Measurements from ENCODE around the gene BUB1B. TPM values are rescaled to one million over a fixed set of nuclear protein-coding genes. Genes with fewer than 3 reads are reported as not detected.
"Not testable (repeated sequence)": the region's sequence is repeated elsewhere in the genome, so short reads cannot be mapped to it uniquely, and the experiment has no call there.

BUB1B gene
- total RNA-seq, 2 experiments from 2014 or later, result 62.3 to 70.6 TPM

GRCh38 chr15:40130118-40130517 is 30.8 kb upstream of the BUB1B start:
- H3K9me3 Mint-ChIP-seq, result no peaks in the 10 kb centered on the region

GRCh38 chr15:40130799-40131502 is 29.9 kb upstream of the BUB1B start:
- H3K4me1 Mint-ChIP-seq, result no peaks in the 10 kb centered on the region
- no peaks in the 10 kb centered on the region for H3K9me3 Mint-ChIP-seq
- no peaks in the 10 kb centered on the region for H3K36me3 Mint-ChIP-seq
- H3K27ac Mint-ChIP-seq, result no peak overlapping the region
- no peak for DNase-seq
- no peak overlapping the region for H3K4me3 Mint-ChIP-seq
- peaks cover 4% of the 10 kb centered on the region for H3K27me3 Mint-ChIP-seq

More at GRCh38 chr15:40130118-40130517, 30.8 kb upstream of the BUB1B start:
- H3K27ac Mint-ChIP-seq, result no peak overlapping the region
- no peak for DNase-seq
- H3K36me3 Mint-ChIP-seq, result no peaks in the 10 kb centered on the region
- H3K4me3 Mint-ChIP-seq, result no peak overlapping the region
- H3K27me3 Mint-ChIP-seq, result peaks cover 4% of the 10 kb centered on the region
- H3K4me1 Mint-ChIP-seq, result no peaks in the 10 kb centered on the region

- no peaks in the 10 kb centered on the region for H3K36me3 Mint-ChIP-seq
- no peaks in the 10 kb centered on the region for H3K9me3 Mint-ChIP-seq
- H3K4me1 Mint-ChIP-seq, result no peaks in the 10 kb centered on the region
- no peak for DNase-seq
- H3K4me3 Mint-ChIP-seq, result no peak overlapping the region
- no peak overlapping the region for H3K27ac Mint-ChIP-seq
- peaks cover 4% of the 10 kb centered on the region for H3K27me3 Mint-ChIP-seq
Measured at GRCh38 chr15:40133544-40133943, 27.3 kb upstream of the BUB1B start.

- DNase-seq, result no peak
- Mint-ChIP-seq H3K9me3 (no peaks in the 10 kb centered on the region), H3K36me3 (no peaks in the 10 kb centered on the region), H3K27me3 (peaks cover 4% of the 10 kb centered on the region), H3K4me3 (no peak overlapping the region), H3K4me1 (no peaks in the 10 kb centered on the region), H3K27ac (no peak overlapping the region)
Measured at GRCh38 chr15:40134885-40135284, 26.0 kb upstream of the BUB1B start.

- not testable (repeated sequence) for H3K9me3 Mint-ChIP-seq, H3K36me3 Mint-ChIP-seq, H3K27ac Mint-ChIP-seq
Measured at GRCh38 chr15:40135846-40136450, 24.9 kb upstream of the BUB1B start.

GRCh38 chr15:40136470-40137302 is 24.2 kb upstream of the BUB1B start:
- Mint-ChIP-seq H3K4me3 (no peak overlapping the region), H3K27ac (no peak overlapping the region), H3K36me3 (no peaks in the 10 kb centered on the region), H3K9me3 (no peaks in the 10 kb centered on the region), H3K27me3 (no peaks in the 10 kb centered on the region), H3K4me1 (no peaks in the 10 kb centered on the region)
- DNase-seq, result no peak

More at GRCh38 chr15:40135846-40136450, 24.9 kb upstream of the BUB1B start:
- DNase-seq, H3K4me3 Mint-ChIP-seq, H3K4me1 Mint-ChIP-seq, H3K27me3 Mint-ChIP-seq: not testable (repeated sequence)

GRCh38 chr15:40137303-40138200 is 23.3 kb upstream of the BUB1B start:
- no peaks in the 10 kb centered on the region for H3K4me1 Mint-ChIP-seq
- DNase-seq, result no peak
- no peaks in the 10 kb centered on the region for H3K27me3 Mint-ChIP-seq
- H3K36me3 Mint-ChIP-seq, result no peaks in the 10 kb centered on the region
- no peaks in the 10 kb centered on the region for H3K9me3 Mint-ChIP-seq
- H3K27ac Mint-ChIP-seq, result no peak overlapping the region
- no peak overlapping the region for H3K4me3 Mint-ChIP-seq

- H3K4me3 Mint-ChIP-seq, H3K36me3 Mint-ChIP-seq, DNase-seq, H3K27ac Mint-ChIP-seq, H3K27me3 Mint-ChIP-seq, H3K9me3 Mint-ChIP-seq, H3K4me1 Mint-ChIP-seq: not testable (repeated sequence)
Measured at GRCh38 chr15:40138201-40138570, 22.7 kb upstream of the BUB1B start.

- H3K27ac Mint-ChIP-seq, result no peak overlapping the region
- no peaks in the 10 kb centered on the region for H3K9me3 Mint-ChIP-seq
- H3K4me3 Mint-ChIP-seq, result no peak overlapping the region
- H3K27me3 Mint-ChIP-seq, result peaks cover 3% of the 10 kb centered on the region
- DNase-seq, result no peak
- H3K4me1 Mint-ChIP-seq, result no peaks in the 10 kb centered on the region
- no peaks in the 10 kb centered on the region for H3K36me3 Mint-ChIP-seq
Measured at GRCh38 chr15:40142428-40142827, 18.4 kb upstream of the BUB1B start.

GRCh38 chr15:40146037-40146436 is 14.8 kb upstream of the BUB1B start:
- H3K27ac Mint-ChIP-seq, result no peak overlapping the region
- no peak for DNase-seq
- H3K4me3 Mint-ChIP-seq, result no peak overlapping the region
- H3K36me3 Mint-ChIP-seq, result no peaks in the 10 kb centered on the region
- no peaks in the 10 kb centered on the region for H3K9me3 Mint-ChIP-seq
- H3K27me3 Mint-ChIP-seq, result peaks cover 3% of the 10 kb centered on the region
- no peaks in the 10 kb centered on the region for H3K4me1 Mint-ChIP-seq

- H3K27ac Mint-ChIP-seq, result no peak overlapping the region
- no peaks in the 10 kb centered on the region for H3K27me3 Mint-ChIP-seq
- H3K4me1 Mint-ChIP-seq, result no peaks in the 10 kb centered on the region
- no peak for DNase-seq
- H3K9me3 Mint-ChIP-seq, result no peaks in the 10 kb centered on the region
- no peaks in the 10 kb centered on the region for H3K36me3 Mint-ChIP-seq
- H3K4me3 Mint-ChIP-seq, result no peak overlapping the region
Measured at GRCh38 chr15:40149339-40149738, 11.5 kb upstream of the BUB1B start.

GRCh38 chr15:40150163-40150925 is 10.5 kb upstream of the BUB1B start:
- no peak overlapping the region for H3K27ac Mint-ChIP-seq
- H3K9me3 Mint-ChIP-seq, result no peaks in the 10 kb centered on the region
- no peaks in the 10 kb centered on the region for H3K36me3 Mint-ChIP-seq
- DNase-seq, result no peak
- no peaks in the 10 kb centered on the region for H3K27me3 Mint-ChIP-seq
- H3K4me3 Mint-ChIP-seq, result no peak overlapping the region
- H3K4me1 Mint-ChIP-seq, result no peaks in the 10 kb centered on the region

- H3K36me3 Mint-ChIP-seq, result no peaks in the 10 kb centered on the region
- H3K27me3 Mint-ChIP-seq, result no peaks in the 10 kb centered on the region
- H3K27ac Mint-ChIP-seq, result no peak overlapping the region
- H3K9me3 Mint-ChIP-seq, result no peaks in the 10 kb centered on the region
- H3K4me1 Mint-ChIP-seq, result peaks cover 3% of the 10 kb centered on the region
- no peak overlapping the region for H3K4me3 Mint-ChIP-seq
- DNase-seq, result no peak
Measured at GRCh38 chr15:40151499-40151898, 9.4 kb upstream of the BUB1B start.

- H3K36me3 Mint-ChIP-seq, result no peaks in the 10 kb centered on the region
- no peak overlapping the region for H3K4me3 Mint-ChIP-seq
- no peak overlapping the region for H3K27ac Mint-ChIP-seq
- H3K27me3 Mint-ChIP-seq, result no peaks in the 10 kb centered on the region
- no peak for DNase-seq
- peaks cover 3% of the 10 kb centered on the region for H3K4me1 Mint-ChIP-seq
- H3K9me3 Mint-ChIP-seq, result no peaks in the 10 kb centered on the region
Measured at GRCh38 chr15:40151991-40152390, 8.9 kb upstream of the BUB1B start.

All from activated naive CD8-positive, alpha-beta T cell treated with anti-CD3 and anti-CD28 coated beads for 36 hours (primary cell).